ENCODE data around the gene UNC5B.

UNC5B gene

GRCh38 chr10:71339796-71340589 is 127.6 kb downstream of the UNC5B start:
- DNase-seq = no peak
- peaks cover 0 to 46% (median 7%) of the 10 kb centered on the region in 3 donors for H3K36me3 ChIP-seq
- intact Hi-C loops (cut with DNase I; ENCODE audit: low total_unique reads) = no loop called here

GRCh38 chr10:71342573-71343391 is 130.4 kb downstream of the UNC5B start:
- DNase-seq = no peak
- Histone ChIP-seq H3K4me1 (no peaks in the 10 kb centered on the region), H3K27ac (no peak overlapping the region), H3K9me3 (no peaks in the 10 kb centered on the region), H3K27me3 (no peaks in the 10 kb centered on the region), H3K36me3 (peaks cover 0 to 38% (median 1%) of the 10 kb centered on the region in 3 donors), H3K4me3 (no peak overlapping the region)
- TF ChIP-seq, protein P1, sequence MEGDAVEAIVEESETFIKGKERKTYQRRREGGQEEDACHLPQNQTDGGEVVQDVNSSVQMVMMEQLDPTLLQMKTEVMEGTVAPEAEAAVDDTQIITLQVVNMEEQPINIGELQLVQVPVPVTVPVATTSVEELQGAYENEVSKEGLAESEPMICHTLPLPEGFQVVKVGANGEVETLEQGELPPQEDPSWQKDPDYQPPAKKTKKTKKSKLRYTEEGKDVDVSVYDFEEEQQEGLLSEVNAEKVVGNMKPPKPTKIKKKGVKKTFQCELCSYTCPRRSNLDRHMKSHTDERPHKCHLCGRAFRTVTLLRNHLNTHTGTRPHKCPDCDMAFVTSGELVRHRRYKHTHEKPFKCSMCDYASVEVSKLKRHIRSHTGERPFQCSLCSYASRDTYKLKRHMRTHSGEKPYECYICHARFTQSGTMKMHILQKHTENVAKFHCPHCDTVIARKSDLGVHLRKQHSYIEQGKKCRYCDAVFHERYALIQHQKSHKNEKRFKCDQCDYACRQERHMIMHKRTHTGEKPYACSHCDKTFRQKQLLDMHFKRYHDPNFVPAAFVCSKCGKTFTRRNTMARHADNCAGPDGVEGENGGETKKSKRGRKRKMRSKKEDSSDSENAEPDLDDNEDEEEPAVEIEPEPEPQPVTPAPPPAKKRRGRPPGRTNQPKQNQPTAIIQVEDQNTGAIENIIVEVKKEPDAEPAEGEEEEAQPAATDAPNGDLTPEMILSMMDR (IDR thresholded peaks at IDR 0.05) = no peak
- intact Hi-C loops (cut with DNase I; ENCODE audit: low total_unique reads) = no loop called here

More at GRCh38 chr10:71339796-71340589, 127.6 kb downstream of the UNC5B start:
- no peaks in the 10 kb centered on the region for H3K4me1 ChIP-seq
- no peaks in the 10 kb centered on the region for H3K27me3 ChIP-seq
- no peaks in the 10 kb centered on the region for H3K9me3 ChIP-seq
- TF ChIP-seq, protein P1 (IDR thresholded peaks at IDR 0.05) = no peak
- no peak overlapping the region for H3K27ac ChIP-seq
- no peak overlapping the region for H3K4me3 ChIP-seq

- Histone ChIP-seq H3K27ac (no peak overlapping the region), H3K9me3 (no peaks in the 10 kb centered on the region), H3K4me1 (no peaks in the 10 kb centered on the region), H3K36me3 (peaks cover 0 to 32% (median 0%) of the 10 kb centered on the region in 3 donors), H3K27me3 (no peaks in the 10 kb centered on the region), H3K4me3 (no peak overlapping the region)
- no peak for DNase-seq
- intact Hi-C loops (cut with DNase I; ENCODE audit: low total_unique reads) = no loop called here
- TF ChIP-seq, protein P1 (IDR thresholded peaks at IDR 0.05) = no peak
Observed at GRCh38 chr10:71343392-71343773, 131.0 kb downstream of the UNC5B start.

GRCh38 chr10:71344154-71344925 is 132.0 kb downstream of the UNC5B start:
- Histone ChIP-seq H3K36me3 (peaks cover 0 to 22% (median 0%) of the 10 kb centered on the region in 3 donors), H3K4me1 (no peaks in the 10 kb centered on the region), H3K27me3 (no peaks in the 10 kb centered on the region), H3K27ac (no peak overlapping the region), H3K9me3 (no peaks in the 10 kb centered on the region), H3K4me3 (no peak overlapping the region)
- intact Hi-C loops (cut with DNase I; ENCODE audit: low total_unique reads) = no loop called here
- no peak for DNase-seq
- TF ChIP-seq, protein P1 (IDR thresholded peaks at IDR 0.05) = no peak

GRCh38 chr10:71344993-71345480 is 132.7 kb downstream of the UNC5B start:
- no peak overlapping the region for H3K27ac ChIP-seq
- H3K36me3 ChIP-seq = peaks cover 0 to 15% (median 0%) of the 10 kb centered on the region in 3 donors
- intact Hi-C loops (cut with DNase I; ENCODE audit: low total_unique reads) = no loop called here
- TF ChIP-seq, protein P1 (IDR thresholded peaks at IDR 0.05) = no peak
- DNase-seq = no peak
- H3K4me3 ChIP-seq = no peak overlapping the region
- H3K27me3 ChIP-seq = no peaks in the 10 kb centered on the region
- H3K9me3 ChIP-seq = no peaks in the 10 kb centered on the region
- no peaks in the 10 kb centered on the region for H3K4me1 ChIP-seq

All from tibial artery (tissue), 4 donors.